Stomach (tissue), 4 donors: Measurements from ENCODE around the gene NLRP4.

Source experiments
- EP300 ChIP-seq: sonication (generic); formaldehyde crosslinking; IDR thresholded peaks from one replicate; pipeline ENCODE4 v1.6.1; 2017; ENCODE audit warnings: antibody characterized with exemption
- POLR2A ChIP-seq, 4 donors: fragments of 450-650 bp; IDR thresholded peaks; one replicate each; pipeline ENCODE4 v1.6.1; 2016; ENCODE audit warnings: antibody characterized with exemption in 4 of 4, control low read depth in 2 of 4, mild to moderate bottlenecking in 1 of 4, moderate library complexity in 1 of 4
- POLR2AphosphoS5 ChIP-seq, 3 donors: sonication (generic); formaldehyde crosslinking; IDR thresholded peaks; one replicate each; pipeline ENCODE4 v1.6.1; 2016; ENCODE audit warnings: antibody characterized with exemption in 3 of 3
- TF ChIP-seq, protein P1 (sequence below), 7 experiments: fragments of 450-650 bp in 4 of 7; fragments of 200-600 bp in 3 of 7; sonication (generic) in 3 of 7; IDR thresholded peaks; one replicate each; pipeline ENCODE4 v1.5.1; 2016 to 2019; ENCODE audit warnings: antibody characterized with exemption in 7 of 7, control low read depth in 2 of 7, mild to moderate bottlenecking in 1 of 7

DNA sequence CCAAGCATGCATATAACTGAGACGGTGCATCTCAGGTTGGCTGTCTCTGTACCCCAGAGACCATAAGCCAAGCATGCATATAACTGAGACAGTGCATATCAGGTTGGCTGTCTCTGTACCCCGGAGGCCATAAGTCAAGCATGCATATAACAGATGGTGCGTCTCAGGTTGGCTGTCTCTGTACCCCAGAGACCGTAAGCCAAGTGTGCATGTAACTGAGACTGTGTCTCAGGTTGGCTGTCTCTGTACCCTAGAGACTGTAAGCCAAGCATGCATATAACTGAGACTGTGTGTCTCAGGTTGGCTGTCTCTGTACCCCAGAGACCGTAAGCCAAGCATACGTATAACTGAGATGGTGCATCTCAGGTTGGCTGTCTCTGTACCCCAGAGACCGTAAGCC is 30.8 kb downstream of the NLRP4 start:
- TF ChIP-seq, protein P1, sequence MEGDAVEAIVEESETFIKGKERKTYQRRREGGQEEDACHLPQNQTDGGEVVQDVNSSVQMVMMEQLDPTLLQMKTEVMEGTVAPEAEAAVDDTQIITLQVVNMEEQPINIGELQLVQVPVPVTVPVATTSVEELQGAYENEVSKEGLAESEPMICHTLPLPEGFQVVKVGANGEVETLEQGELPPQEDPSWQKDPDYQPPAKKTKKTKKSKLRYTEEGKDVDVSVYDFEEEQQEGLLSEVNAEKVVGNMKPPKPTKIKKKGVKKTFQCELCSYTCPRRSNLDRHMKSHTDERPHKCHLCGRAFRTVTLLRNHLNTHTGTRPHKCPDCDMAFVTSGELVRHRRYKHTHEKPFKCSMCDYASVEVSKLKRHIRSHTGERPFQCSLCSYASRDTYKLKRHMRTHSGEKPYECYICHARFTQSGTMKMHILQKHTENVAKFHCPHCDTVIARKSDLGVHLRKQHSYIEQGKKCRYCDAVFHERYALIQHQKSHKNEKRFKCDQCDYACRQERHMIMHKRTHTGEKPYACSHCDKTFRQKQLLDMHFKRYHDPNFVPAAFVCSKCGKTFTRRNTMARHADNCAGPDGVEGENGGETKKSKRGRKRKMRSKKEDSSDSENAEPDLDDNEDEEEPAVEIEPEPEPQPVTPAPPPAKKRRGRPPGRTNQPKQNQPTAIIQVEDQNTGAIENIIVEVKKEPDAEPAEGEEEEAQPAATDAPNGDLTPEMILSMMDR (IDR thresholded peaks at IDR 0.05), result no peak
- TF ChIP-seq EP300 (no peak), POLR2AphosphoS5 (IDR thresholded peaks at IDR 0.05) (no peak), POLR2A (IDR thresholded peaks at IDR 0.05) (no peak)
